Activated CD8-positive, alpha-beta memory T cell treated with anti-CD3 and anti-CD28 coated beads for 48 hours (primary cell): ENCODE results near the gene ROPN1.

Experiments used
- DNase-seq, 3 experiments: peaks; one replicate each; pipeline ENCODE4 v3.0.0-alpha.2; 2020; ENCODE audit warnings: low read depth in 2 of 3, low spot score in 2 of 3

ROPN1 gene

DNA sequence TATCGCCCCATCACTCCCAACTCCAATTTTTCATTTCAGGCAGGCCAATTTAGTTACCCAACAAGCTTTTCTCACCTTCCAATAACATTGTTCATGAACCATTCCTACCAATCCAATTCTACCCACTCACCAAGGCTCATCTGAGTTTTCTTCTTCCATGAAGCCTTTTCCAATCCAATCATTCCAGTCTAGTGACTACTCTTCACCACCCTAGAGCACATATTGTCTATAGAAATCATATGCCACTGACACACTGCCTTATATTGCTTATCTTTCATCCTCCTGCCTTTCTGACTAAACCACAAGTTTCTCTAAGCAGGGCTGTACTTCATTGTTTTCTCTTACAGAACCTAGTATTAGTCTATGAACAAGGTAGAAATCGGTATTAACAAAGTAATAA, 42.3 kb downstream of the ROPN1 start:
- no peak for DNase-seq

DNA sequence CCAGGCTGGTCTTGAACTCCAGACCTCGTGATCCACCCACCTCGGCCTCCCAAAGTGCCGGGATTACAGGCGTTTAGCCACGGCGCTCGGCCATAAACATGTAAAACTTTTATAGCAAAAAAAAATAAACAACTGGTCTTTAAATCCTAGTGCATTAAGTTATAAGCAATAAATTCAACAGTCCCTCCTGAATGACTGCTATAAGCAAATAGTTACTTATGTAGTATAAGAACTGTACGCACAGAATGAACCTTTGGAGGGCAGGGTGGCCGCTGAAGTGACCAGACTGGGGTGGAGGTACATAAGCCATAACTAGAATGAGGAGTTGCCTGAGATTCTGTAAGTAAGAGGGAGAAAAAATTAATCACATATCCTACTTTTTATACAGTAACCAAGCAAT, 43.5 kb downstream of the ROPN1 start:
- DNase-seq = no peak

DNA sequence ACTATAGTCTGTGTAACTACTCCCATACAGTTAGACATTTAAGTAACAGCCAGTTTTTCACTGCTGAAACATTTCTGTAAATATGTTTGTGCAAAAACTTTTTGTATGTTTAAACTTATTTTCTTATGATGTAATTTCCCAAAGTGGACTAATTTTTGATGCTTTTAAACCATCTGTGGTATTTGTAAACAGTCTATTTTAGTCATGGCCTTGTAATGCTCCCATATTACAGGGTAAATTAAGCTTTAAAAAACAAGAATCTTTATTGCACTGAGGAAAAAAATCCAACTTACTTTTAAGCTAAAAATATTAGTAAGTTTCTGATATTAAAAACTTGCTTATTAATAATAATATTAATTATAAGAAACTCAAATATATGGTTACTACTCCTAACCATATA, 44.4 kb downstream of the ROPN1 start:
- DNase-seq = no peak

DNA sequence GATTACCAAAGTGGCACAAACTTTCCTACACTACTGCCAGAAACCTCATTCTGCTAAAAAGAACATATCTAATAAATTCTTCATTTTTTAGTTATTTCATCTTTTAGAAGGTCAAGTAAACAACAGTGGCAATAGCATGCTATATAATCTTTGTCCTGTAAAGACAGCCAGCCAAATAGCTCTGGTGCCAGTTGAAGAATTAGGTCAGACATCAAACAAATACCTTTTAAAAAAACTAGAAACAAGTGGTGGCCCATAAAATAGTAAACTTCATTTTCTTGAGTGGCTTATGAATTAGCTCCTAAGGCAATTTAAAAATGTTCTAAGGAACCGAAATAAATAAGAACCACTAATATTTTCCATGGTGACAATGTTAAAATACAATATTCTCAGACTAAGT, 50.4 kb downstream of the ROPN1 start:
- DNase-seq = no peak

DNA sequence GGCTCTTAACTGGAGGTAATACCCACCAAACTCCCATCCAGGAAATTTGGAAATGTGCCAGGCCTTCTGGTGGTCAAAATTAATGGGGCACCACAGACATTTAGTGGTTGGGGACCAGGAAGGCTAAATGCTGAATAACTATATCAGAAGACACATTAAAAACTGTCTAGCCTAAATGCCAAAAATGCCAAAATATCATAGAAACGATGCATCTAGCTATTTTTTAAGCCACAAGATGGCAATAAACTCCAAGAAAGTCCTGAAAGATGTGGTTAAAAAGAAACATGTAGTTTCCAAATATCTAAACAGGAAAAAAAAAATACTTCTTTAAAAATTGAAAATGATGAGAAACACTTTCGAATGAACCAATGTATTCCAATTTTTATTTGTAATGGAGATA, 50.8 kb downstream of the ROPN1 start:
- no peak for DNase-seq

DNA sequence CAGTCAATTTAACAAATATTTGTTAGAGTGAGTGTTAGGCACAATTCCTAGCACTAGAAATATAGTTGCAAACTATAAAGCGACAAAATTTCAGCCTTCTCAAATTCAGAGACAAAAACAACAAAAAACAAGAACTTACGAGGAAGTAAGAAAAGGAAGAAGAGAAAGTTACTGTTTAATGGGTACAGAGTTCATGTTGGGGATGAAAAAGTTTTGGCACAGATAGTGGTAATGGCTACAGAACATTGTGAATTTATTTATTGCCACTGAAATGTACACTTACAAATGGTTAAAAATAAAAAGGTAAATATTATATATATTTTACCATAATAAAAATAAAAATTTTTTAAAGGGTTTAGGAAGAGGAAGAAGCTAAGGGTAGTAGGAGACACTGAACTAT, 52.2 kb downstream of the ROPN1 start:
- DNase-seq = no peak

DNA sequence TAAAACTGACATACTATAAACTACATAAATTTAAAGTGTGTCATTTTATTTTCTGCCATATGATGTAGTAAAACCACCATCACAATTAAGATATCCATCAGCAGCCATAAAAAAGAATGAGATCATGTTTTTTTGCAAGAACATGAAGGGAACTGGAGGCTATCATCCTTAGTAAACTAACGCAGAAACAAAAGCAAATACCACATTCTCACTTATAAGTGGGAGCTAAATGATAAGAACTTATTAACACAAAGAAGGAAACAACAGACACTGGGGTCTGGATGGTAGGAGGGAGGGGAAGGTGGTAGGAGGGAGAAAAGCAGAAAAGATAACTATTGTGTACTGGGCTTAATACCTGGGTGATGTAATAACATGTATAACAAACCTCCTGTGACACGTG, 55.5 kb downstream of the ROPN1 start:
- no peak for DNase-seq

DNA sequence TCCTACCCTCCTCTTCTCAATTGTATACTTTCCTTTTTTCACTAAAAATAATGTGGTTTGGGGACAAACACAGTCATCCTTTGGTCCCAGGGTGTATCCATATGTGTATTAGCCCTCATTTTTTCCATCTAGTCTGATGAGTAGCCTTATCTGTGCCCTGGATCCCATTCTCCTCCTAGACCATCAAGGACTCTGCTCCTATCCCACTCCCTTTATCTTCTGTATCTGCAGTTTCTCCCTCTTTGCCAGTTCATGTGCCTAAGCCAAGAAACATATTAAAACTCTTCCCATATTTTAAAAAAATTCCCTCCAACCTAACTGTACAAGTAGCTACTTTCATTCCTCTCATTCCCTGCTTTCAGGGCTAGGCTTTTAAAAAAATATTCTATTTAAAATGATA, 56.1 kb downstream of the ROPN1 start:
- DNase-seq = no peak

DNA sequence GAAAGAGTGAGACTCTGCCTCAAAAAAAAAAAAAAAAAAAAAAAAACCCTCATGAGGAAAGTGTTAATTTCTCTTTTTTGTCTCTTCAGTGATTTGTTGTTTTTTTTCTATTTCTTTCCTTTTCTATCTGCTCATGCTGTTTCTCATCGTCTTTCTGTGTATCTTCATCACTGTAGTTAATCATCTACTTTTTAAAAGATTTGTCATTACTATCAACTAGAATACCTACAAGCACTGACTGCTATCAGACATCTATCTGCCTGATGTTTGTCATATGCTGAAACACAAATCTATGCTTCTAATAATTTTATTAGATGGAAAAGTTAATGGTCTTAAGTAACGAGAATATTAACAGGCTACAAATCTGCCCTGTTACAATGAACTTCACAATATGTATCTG, 57.7 kb downstream of the ROPN1 start:
- no peak for DNase-seq

DNA sequence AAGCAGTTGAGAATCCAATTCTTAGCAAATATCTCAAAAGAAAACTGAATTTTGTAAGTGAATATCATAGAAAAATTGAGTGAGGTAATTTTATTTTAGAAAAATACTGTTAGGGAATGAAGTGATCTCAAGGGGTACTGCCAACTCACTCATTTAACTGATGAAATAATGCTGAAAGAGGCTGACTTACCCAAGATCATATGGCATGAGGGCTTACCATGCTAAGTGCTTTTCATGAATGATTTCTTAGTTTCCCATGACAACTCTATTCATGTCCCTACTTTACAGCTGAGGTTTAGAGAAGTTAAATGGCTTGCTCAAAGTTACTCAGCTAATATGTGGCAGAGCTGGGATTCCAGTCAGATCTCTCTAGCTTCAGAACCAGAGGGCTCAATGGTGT, 61.5 kb downstream of the ROPN1 start:
- DNase-seq = no peak

DNA sequence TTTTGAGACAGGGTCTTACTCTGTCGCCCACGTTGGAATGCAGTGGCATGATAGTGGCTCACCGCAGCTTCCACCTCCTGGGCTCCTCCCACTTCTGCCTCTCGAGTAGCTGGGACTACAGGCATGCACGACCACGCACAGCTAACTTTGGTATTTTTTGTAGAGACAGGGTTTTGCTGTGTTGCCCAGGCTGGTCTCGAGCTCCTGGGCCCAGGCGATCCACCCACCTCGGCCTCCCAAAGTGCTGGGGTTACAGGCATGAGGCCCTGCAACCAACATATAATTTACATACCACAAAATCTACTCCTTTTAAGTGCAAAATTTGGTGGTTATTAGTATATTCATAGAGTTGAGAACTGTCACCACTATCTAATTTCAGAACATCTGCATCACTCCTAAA, 62.6 kb downstream of the ROPN1 start:
- DNase-seq = no peak

DNA sequence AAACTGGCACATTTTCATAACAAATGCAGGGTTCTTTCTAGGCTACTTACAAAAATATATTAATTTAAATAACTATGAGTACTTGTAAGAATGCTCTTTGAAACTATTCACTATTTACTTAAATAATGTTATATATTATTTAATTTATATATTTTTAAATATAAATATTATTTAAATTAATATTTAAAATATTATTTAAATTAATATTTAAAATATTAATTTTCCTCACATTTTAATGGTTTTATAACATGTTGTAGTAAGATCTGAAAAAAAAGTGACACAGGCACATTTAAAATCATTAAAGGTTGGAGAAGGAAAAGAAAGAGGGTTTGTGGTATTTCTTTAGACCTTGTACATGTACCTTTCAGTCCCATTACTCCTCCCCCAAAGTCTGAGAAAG, 65.5 kb downstream of the ROPN1 start:
- DNase-seq = no peak

DNA sequence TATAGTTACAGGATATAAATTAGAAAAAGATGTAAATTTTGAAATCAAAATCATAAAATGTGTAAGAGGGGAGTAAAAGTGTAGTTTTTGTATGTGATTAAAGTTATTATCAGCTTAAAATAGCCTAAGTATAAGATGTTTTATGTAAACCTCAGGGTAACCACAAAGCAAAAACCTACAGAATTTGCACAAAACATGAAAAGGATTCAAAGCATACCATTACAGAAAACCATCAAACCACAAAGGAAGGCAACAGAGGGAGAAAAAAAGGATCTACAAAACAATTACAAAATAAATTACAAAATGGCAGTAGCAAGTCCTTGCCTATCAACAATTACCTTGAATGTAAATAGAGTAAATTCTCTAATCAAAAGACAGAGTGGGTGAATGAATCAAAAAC, 71.1 kb downstream of the ROPN1 start:
- DNase-seq = no peak

DNA sequence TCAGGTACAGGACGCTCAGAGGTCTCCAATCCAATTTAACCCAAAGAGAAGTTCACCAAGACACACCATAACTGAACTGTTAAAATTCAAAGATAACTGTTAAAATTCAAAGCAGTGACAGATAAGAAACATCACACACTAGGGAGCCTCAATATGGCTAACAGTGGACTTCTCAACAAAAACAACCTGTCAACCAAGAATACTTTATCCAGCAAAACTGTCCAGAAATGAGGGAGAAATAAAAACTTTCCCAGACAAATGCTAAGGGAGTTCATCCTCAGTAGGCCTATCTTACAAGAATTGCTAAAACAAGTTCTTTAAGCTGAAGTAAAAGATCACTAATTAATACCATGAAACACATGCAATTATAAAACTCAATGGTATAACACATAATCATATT, 71.5 kb downstream of the ROPN1 start:
- no peak for DNase-seq

DNA sequence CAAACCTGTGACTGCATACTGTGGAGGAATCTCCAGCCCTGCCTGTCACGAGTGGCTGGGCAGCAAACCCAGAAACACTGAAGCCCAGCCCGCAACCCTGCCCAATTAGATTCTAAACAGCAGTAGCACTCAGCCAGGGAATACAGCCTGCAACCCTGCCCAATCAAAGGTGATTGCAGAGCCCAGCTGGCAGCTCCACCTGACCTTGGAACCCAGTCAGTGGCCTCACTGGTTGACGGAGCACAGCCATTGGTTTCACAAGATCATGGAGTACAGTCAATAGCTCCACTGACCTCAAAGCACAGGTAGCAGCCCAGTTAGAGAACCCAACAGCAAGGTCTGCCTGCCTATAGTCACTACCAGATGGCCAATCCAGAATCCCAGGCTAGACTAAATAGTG, 72.6 kb downstream of the ROPN1 start:
- no peak for DNase-seq
